LoVo (cell line): ENCODE data around the gene FCMR.
A peak's percentile ranks its signal among the peaks of the same experiment; 100 is the strongest.
"Not testable (repeated sequence)": the region's sequence is repeated elsewhere in the genome, so short reads cannot be mapped to it uniquely, and the experiment has no call there.

Experiments
- DNase-seq: peaks from one replicate; pipeline ENCODE4 v3.0.0-alpha.2; 2016; ENCODE audit warnings: low spot score

The FCMR gene

DNA sequence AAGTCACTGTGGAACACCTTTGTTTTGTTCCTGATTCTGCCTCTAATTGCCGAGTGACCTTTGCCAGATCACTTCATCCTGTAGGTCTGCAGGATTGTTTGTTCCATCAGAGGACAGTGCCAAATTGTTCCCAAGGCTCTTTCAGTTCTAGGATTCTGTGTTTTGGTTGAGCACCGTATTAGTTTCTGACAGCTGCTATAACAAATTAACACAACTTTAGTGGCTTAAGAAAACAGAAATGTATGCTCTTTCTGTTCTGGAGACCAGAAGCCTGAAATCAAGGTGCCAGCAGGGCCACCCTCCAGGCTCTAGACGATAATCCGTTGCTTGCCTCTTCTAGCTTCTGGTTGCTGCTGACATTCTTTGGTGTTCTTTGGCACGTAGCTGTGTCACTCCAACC lies 27.9 kb upstream of the FCMR start:
- no peak for DNase-seq

DNA sequence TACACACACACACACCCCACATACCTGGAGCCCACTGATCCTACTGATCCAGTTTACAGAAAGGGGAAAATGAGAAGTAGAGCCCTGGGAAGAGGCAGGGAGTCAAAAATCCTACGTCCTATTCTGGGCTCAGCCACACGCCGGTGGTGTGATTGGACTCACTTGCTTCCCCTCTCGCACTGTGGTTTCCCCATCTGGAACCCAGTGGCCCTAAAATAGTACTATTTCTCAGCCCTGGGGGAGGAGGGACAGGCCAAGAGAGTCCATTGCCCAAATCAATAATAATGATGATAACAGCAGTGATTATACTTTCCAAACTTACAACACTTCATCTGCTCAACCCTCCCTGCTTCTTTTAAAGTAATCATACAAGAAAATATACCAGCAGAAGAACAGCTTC lies 27.5 kb upstream of the FCMR start:
- DNase-seq, result no peak

GRCh38 chr1:206947255-206947654 lies 25.5 kb upstream of the FCMR start:
- DNase-seq, result no peak

- no peak for DNase-seq
Measured at GRCh38 chr1:206946261-206946660, 24.5 kb upstream of the FCMR start, which contains the start of gene PIGR. Gene PIGR, minus strand, starts transcription at chr1:206946466. Its CDS starts 5,935 bp downstream, at chr1:206940531.

GRCh38 chr1:206945779-206946178 lies 24.0 kb upstream of the FCMR start:
- no peak for DNase-seq

DNA sequence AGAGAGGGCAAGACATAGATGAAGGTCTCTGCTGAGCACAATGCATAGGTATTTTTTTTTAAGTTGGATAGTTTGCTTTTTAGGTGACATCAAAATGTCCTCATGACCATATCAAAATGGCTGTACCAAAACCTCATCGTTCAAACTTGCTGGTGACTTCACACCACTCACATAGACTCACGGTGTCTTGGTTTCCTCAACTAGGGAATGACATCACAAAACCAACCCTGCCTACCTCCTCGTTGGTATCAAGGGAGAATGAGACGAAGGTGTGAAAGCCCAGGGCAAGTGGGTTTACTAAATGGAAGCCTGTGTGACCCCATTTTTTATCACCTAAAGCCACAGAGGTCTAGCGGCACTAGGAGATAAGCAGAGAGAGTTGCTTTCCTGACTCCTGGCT lies 23.0 kb upstream of the FCMR start:
- DNase-seq, result no peak

GRCh38 chr1:206941766-206942418 lies 20.2 kb upstream of the FCMR start:
- peak; percentile 39 for DNase-seq

DNA sequence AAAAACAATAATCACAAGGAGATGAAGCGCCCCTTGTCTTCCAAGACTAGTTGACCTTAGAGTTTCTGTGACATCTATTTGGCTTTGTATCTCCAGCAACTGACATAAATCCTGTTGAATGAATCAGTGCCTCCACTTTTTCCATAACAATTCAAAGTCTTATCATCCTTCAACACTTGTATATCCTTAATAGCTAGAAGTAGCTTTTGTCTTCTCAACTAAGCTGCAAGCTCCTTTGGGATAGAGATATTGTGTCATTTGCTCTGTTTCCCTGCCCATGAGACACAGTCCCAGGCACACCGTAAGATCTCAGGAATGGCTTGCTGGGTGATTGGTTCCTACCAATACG lies 18.8 kb upstream of the FCMR start:
- no peak for DNase-seq

DNA sequence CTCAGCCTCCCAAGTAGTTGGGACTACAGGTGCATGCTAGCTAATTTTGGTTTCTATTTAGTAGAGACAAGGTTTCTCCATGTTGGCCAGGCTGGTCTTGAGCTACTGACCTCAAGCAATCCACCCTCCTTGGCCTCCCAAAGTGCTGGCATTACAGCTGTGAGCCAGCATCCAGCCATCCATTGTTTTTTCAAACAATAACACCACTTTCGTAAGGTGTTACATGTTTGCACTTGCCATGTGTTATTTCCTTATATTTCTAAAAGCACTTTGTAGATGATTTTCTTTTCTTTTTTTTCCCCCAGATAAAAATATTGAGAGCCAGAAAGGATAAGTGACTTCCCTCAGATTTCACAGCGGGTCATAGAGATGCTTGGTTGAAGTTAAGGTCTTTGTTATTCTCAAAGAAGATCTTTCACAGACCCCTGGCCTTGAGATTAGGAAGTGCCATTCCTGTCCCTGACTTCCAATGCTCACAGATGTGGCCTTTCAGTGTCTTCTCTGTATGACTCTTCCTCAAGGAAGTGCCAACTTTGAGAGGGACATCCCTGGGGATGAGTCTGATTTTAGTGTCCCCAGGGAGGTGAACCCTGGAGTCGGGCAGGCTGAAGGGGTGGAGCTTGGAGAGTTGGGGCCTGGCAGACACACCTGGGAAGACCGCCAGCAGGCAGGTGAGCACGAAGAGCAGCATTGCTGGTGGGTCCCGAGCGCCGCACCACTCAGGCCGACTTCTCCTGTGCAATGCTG lies 18.3 kb upstream of the FCMR start:
- no peak for DNase-seq

GRCh38 chr1:206939131-206939530 lies 17.4 kb upstream of the FCMR start:
- no peak for DNase-seq

- DNase-seq, result no peak
Measured at GRCh38 chr1:206937425-206937824, 15.7 kb upstream of the FCMR start.

DNA sequence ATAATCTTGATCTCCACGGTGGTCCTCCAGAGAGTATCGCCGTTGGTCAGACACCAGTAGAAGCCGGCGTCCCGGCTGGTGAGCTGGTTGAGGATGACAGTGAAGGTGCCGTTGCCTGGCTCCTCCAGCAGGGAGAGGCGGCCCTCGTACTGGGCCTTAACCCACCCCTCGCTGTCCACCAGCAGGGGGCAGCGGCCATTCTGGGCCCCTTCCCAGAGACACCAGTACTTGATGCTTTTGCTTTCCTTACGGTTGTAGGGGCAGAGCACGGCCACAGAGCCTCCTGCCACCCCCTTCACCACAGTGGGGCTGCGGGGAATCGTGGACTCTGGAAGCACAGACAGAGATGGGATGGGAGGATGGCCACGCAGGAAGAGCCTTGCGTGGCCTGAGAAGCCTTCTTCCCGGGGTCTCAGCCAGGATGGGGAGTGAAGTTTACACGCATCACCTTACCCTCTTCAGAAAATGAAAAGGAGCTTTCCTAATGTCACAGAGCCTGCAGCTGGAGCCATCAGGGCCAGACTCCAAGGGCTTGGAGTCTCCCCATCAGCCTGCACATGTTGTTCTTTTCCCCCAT lies 13.8 kb upstream of the FCMR start:
- DNase-seq, result no peak

DNA sequence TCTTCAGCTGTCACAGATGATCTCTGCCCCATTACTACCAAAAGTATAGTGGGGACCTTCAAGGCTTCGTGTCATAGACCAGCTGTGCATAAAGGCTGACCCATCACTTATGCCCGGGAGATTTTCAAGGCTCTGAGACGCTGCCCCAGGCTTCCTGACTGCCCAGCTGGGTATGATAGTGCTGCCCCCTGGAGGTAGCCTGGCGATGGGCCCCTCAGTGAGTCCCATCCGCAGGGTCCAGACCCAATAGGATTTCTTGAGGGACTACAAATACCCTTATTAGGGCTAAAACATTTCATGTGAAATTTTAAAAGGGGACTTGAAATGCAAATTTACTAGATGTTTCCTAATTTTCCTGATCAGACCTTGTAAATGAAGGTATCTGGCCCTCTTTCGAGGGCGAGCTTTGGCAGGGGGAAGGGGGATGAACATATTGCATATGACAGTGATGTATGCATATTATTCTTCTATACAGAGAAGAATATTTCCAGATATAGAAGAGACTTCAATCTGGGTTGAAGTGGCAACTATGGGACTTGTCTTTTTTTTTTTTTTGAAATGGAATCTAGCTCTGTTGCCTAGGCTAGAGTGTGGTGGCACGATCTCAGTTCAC lies 11.7 kb upstream of the FCMR start:
- no peak for DNase-seq

GRCh38 chr1:206932177-206932576 lies 10.4 kb upstream of the FCMR start:
- DNase-seq, result no peak

- no peak for DNase-seq
Measured at GRCh38 chr1:206931709-206932108, 10.0 kb upstream of the FCMR start.

DNA sequence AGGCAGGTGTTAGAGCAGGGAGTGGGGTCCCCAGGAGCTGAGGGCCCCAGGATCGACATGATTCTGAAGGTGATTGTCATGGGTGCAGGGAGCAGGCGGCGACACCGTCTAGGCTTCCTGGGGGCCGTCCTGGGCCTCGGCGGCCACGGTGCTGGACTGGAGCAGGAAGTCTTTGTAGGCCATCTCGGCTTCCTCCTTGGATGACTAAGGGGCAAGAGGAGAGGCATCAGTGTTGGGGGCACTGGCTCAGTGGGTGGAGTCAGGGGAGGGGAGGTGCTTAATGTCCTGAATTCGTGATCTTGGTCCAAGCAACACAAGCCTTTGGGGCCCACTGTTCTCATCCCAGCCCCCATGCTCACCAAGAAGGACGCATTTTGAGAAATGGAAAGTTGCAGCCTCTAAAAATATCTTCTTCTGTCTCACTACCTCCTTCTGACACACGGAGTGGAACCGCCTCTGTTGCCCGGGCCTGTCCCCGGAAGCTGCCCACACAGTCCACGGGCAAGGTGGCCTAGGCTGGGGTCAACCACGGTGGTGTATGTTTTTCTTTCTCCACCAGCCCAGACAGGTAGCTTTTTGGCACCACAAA lies 8.6 kb upstream of the FCMR start:
- no peak for DNase-seq

GRCh38 chr1:206929524-206929923 lies 7.8 kb upstream of the FCMR start:
- no peak for DNase-seq

- no peak for DNase-seq
Measured at GRCh38 chr1:206926286-206926685, 4.5 kb upstream of the FCMR start.

DNA sequence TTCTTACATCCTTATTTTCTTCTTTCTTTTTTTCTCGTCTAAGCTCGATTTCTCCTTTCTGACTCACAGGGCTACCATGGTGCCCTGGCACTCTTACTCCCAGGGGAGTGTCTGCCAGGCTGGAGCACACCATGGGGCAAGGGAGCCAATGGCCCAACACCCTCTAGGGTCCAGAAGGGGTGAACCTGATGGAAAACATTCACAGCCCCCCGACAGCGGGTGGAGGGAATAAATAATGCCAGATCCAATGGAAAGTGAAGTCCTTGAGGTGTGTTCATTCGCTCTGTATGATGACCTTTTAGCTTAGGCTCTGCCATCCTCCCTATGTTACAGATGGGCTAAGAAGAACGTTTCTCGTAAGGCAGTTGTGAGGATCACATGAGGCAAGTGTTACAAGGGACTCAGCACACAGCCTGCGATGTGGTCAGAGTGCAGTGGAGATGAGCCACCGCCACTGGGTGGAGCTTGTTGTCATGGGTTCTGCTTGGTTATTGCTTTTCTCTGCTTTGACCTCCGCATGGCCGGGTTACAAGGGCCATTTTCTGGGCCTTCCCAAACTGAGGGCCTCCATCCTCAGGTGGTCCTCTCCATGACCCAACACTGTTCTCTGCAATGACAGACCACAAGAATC lies 3.5 kb upstream of the FCMR start:
- DNase-seq, result no peak

- no peak for DNase-seq
Measured at GRCh38 chr1:206924592-206925105, 2.9 kb upstream of the FCMR start.

- DNase-seq, result not testable (repeated sequence)
Measured at GRCh38 chr1:206923961-206924557, 2.3 kb upstream of the FCMR start.
